CD4-positive, alpha-beta T cell treated with Interleukin-17A for 1 hour (primary cell): Measurements from ENCODE around the gene AGAP1.
A peak's percentile ranks its signal among the peaks of the same experiment; 100 is the strongest.

Experiments used
- DNase-seq: peaks from one replicate; pipeline ENCODE4 v3.0.0-alpha.2; 2020

AGAP1 gene

DNA sequence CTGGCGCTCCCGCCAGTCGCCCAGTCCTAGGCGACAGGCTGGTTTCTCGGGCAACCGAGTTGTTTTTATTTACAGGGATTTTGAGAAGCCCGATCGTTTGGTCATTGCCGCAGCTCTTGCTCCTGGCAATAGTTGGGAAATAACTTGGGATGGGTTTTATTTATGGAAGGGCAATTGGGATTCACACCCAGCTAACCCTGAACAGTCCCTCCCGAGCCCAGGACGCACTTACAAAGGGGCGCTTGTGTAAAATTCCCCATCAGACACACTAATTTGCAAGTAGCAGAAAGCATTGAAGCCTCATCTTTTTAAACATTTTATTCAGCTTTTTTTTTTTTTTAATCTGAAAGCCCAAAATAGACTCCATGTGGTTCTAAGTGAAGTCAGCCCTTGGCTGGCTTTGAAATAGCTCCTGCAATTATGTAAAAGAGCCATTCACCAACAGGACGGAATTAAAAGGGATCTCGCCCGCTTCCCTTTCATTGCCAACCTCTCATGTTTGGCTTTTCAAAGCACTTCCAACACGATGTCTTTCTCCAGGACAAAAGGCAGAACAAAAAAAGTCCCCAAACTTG is 677.9 kb downstream of the AGAP1 start:
- DNase-seq: no peak

DNA sequence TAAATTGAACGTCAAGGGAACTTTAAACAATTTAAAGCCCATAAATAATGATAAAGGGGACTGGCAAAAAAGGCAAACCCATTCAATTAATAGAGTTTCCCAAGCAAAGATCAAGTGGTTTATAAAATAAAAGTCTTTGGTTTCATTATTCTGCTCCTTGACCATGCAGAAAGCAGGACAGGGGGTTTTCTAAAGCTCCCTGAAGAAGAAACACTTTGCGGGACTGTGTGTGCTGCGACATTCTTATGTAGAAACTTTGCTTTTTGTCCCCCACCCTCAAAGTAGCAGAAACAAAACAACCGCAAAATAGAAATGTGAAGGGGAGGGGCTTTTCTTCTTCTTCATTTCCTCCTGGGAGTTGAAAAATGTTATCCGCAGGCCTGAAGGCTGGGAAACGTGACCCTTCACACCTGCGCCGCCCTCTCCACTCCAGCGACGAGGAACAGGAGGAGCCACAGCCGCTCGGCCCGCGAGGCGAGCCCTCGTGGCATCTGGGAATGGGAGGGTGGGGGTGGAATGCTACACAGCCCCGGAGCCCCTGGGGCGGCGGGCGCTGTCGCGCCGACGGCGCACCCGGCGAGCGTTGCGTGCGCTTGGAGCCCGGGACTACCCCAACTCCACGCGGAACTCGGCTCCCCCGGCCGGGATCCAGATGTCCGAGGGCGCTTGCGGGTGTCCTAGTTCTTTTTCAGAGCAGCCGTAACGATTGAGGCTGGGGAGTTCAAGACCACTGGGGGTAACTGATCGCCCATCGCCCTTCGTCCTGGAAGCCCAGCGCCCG is 678.6 kb downstream of the AGAP1 start:
- no peak for DNase-seq

DNA sequence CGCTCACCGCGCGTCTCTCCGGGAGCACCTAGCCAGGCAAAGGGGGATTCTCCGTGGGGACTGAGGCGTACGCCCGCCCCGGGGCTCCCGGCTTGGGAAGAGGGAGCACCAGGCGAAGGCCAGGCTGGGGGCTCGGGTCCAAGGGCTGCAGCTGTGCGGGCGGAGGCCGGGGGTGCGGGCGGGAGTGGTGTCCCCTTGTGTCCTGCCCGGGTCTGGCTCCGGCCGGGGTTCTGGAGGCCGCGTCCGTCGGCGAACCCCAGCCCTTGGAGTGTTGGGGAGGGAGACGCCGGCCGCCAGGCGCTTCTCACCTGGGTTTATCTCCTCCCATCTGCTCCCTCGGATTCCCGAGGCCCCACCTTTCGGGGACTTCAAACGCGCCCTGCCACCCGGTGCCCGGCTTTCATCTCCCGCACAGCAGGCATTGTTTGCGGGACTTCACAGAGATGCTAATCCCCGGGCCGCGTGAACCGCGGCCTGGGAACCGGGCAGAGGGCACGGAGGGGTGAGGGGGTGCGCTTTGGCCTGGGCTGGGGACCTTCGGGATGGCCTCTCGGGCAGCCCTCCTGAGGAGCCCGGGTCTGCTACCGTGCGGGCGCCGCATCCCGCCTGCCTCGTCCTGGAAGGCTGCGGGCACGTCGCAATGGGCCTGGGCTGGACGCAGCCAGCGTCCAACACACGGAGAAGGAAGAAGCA is 679.3 kb downstream of the AGAP1 start:
- DNase-seq: no peak

DNA sequence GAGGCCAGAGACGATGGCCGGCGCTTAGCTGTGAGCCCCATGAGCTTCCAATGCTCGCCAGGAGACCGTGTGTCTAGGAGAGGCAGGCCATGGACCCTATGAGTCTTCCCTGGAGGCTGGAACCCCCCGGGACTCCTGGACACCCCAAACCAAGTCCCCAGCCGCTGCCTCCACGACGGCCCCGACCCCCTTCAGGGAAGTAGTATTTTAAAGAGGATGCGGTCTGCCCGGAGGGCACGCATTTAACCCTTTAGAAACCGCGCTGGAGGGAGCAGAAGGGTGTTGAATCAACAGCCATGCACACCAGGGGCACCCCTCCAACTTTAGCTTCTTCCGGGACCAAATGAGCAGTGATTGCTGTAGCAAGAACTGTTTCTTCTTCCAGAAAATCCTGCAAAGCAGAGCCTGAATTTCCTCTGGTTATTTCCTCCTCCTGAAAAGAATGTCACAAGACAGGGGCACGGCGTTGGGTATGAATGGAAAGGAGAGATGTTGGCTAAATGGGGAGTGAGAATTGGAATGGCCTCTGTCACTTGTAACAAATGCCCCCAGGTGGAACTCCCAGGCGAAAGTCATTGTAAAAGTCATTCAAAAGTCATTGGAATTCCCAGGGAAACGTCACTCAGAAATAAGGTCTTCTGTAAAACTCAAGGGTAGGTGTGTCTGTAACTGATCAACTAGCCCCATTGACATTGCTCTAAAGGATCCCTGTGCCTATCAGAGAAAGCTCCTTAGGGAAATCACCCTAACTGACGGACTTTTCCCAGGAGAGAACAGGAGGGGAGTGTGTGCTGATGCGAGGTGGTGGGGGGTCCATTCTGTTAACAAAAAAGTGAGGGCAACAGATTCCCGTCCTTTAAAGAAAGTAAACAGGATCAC is 680.1 kb downstream of the AGAP1 start:
- no peak for DNase-seq

DNA sequence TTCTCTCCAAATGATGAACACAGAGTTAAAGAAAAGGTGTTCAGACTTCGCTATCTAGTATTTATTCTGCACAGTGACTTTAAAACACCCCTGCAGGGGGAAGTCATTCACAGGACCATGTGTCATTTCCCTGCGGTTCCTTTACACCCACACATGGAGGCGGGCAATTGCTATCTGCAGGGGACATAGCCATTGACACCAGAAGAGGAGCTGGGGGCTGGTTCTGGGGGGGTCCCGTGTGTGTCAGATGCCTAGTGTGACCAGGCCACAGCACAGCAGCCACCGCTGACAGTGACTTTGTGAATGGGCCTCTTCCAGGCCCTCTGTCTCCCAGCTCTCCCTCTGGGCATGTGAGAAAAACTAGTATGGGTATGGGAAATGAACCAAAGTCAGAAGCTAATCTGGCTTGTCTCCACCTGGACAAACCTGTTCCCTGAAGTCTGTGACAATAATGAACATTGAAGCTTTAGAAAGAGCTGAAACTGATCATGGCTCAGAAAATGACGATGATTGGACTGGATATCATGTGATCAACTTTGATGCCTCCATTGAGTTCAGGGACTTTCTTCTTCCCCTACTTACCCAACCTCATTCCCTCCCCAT is 681.8 kb downstream of the AGAP1 start:
- no peak for DNase-seq

DNA sequence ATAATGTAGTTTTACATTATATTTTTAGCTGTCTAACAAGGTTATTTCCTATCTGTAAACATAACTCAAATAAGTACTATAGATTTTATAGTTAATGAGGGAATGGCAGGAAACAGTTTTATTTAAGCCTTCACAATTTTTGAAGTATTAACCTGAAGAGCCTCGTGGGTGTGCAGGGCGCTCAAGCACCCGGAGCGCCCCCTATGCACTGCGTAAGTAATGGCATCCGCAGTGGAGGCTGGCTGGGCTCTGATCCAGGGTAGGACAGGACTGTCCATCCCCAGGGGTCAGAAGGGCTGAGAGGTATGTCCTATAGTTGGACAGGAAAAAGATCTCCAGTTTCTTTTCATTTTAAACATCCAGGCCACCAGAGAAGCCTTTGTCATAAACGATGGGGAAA is 682.6 kb downstream of the AGAP1 start:
- DNase-seq: no peak

DNA sequence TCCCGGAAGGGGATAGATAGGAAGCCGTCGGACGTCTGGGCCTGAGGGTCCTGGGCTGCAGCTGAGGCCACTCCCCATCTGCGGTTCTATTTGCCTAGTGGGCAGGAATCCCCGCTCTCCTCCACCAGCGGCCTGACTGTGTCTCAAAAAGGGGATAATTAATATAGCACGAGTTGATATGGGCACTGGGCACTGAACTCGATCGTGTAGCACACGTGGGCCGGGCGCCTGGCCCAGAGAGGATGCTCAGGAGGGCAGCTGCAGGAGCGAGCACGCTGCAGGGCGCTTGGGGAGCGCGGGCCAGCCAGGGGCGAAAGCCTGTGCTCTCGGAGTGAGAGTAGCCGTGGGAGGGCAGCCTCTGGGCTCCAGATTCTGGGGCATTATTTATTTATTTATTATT is 683.1 kb downstream of the AGAP1 start:
- DNase-seq: no peak

DNA sequence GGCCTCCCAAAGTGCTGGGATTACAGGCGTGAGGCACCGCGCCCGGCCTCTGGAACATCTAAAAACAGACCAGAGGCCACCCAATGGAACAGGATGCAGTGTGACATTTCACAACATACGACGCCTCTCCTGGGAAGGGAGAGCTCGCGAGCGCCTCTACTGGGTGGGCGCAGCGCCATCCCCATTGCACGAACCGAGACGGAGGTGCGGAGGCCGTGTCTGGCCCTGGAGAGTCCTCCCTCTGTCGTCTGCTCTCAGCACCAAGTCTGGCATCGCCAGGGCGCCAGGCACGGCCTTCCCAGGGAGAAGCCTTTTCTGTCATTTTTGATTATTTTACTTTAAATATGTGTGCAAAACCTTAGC is 683.7 kb downstream of the AGAP1 start:
- DNase-seq: no peak

DNA sequence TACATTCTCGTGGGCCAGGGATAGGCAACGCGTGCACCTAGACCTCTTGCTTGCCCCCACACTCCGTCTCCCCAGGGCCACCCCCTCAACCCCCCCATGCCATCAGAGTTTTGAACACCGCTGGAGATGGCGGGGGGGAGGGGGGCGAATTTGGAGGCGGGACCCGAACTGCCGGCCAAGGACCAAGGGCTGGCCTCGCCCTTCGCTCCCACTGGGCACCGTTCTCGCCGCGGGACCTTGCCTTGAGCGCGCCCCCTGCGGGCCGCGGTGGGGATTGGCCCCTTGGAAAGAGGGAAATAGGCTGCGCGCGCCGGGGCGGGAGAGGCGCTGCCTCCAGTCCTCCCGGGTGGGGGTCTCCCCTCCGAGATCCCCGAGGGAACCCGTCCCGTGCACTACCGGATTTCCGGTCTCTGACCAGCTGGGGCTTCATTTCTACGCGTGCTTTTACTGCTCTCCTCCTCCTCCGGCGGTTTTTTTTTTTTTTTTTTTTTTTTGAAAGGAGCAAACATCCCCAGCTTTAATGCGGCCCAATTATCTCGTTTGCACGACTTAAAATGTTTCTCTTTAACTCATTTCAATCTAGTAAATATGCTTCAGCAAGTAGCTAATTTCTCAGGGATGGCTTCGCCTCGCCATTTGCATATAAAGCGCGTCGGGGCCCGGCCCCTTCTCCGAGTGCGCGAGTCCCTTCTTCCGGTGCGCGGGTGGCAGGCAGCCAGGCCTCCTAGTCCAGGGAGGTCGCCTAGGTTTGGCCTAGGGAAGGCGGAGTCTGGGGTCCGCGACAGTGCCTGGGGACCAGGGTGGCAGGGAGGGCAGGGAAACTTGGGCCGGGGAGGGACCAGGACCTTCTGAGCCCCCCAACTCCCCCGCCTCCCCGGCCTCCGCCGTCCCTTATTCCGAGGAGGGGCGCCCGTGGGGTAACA is 684.4 kb downstream of the AGAP1 start:
- no peak for DNase-seq

DNA sequence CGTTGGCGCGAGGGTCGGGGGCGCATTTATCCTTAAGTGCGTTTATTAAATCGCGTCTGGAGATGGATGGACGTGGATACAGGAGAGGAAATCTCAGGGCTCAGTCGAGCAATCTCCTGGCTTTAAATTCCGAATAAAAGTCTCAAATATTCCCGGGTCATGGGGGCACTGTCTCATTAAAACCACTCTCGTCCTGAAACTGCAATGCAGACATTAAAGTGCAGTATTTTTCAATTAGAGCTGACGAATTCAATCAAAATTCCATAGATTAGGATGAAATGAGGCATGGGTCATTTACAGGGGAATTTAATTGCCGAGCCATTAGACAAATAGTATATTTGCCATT is 685.0 kb downstream of the AGAP1 start:
- DNase-seq: no peak

DNA sequence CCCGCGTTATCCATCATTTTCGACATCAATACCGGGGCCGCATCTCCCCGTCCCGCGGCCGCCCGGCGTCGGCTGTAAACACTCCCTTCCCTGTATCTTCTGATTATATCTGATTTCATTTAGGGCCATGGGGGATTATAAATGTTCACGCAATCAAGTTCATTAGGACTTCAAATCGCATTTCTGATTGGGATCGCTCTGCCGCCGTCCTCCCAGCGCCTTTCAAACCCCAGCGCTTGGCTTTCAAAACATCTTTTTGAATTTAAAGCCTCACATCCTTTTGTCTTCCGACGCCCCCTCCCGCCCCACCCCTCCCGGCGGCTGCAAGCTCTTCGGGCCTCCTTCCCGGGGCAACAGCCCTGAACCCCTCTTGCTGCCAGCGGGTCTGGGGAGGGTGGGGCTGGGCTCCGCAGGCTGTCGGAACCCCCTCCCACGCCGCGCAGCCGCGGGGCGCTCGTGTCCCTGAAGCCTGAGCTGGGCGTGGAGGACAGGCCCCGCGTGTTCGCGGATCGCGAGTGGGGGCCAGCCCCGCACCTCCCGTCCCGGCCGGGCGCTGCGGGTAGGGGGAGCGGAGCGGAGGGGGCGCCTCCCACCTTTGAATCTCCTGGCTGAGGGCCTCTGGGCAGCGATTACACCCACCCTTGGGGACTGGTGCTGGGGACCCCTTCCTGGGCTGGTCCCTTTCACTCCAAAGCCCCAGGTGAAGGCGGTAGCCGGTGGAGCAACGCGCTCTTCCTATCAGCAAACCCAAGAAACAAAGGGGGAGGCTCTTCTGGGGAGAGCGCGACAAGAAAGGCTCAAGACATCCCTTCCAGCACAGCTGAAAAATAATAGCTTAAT is 685.6 kb downstream of the AGAP1 start:
- no peak for DNase-seq

DNA sequence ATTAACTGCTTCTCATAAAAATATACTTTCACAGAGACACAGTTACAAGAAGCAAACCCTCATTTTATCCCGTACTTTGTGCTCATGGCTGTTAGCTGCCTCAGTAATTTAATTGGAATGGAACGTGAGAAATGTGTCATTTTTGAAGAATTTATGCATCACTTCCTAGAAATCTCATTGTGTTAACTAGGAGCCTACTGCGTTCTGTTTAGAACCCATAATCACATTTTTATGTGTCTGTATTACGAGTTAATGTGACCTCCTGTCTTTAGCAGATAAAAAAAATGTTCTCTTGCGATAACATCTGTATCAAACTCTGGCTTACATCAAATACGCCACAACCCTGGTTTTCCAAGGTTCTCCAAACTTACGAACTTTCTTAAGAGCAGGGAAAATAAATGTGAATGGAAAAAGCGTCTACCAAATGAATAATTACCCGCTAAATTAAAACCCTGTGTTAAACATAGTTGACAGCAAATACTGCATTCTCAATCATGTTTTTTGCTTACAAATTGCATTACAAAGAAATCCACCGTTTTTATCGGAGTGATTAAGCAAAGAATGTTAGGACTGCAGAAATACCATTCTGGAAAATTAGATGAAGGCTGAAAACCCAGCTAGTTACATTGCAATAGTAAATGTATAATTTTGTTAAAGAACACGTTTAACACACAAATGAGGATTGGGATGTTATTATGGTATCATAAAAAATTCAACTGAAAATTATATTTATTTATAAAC is 686.4 kb downstream of the AGAP1 start:
- DNase-seq: no peak

DNA sequence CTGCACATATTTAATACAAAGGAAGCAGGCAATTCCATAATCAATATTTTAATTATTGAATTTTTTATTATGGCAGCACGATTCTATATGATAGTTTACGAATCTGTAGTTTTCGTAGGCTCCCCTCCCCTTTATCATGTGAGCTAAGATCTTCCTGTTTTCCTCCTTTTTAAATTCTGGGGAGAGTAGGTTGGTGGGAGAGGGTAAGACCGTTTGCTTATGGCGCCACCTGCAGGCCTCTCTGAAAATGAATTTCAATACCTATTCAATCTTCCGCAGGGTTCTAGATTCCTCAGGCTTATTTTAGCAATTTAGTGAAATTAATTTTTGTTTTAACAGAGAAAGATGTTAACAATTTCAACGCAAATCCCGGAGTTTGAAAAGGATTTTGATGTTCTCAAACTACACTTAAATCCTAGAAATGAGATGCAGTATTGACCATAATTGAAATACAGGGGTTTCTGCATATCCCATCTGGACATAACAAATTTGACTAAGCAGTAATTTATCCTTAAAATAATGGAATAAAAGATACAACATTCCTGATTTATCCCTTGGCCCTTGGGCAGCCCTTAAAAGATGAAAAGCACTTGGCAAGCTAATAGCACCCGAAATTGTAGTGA is 687.1 kb downstream of the AGAP1 start:
- peak; percentile 26 for DNase-seq
